Dermis microvascular lymphatic vessel endothelial cell (primary cell): ENCODE measurements around the gene ARID1B. TPM values are rescaled to one million over a fixed set of nuclear protein-coding genes. Genes with fewer than 3 reads are reported as not detected.
"Not testable (repeated sequence)": the region's sequence is repeated elsewhere in the genome, so short reads cannot be mapped to it uniquely, and the experiment has no call there.

Source experiments
- DNase-seq, 2 donors: peaks; one replicate each; pipeline versions ENCODE4 v3.0.0 to v3.0.0-alpha.2; 2010; ENCODE audit warnings: low read depth in 2 of 2
- total RNA-seq: library from RNA; depleted of rRNA; stranded (reverse); fragments of >200 nt; gene quantifications from 2 replicates; pipeline ENCODE4 v1.2.1, GENCODE V29; 2014

Gene ARID1B
- total RNA-seq, 1 donor from 2014 or later = 22.0 TPM

DNA sequence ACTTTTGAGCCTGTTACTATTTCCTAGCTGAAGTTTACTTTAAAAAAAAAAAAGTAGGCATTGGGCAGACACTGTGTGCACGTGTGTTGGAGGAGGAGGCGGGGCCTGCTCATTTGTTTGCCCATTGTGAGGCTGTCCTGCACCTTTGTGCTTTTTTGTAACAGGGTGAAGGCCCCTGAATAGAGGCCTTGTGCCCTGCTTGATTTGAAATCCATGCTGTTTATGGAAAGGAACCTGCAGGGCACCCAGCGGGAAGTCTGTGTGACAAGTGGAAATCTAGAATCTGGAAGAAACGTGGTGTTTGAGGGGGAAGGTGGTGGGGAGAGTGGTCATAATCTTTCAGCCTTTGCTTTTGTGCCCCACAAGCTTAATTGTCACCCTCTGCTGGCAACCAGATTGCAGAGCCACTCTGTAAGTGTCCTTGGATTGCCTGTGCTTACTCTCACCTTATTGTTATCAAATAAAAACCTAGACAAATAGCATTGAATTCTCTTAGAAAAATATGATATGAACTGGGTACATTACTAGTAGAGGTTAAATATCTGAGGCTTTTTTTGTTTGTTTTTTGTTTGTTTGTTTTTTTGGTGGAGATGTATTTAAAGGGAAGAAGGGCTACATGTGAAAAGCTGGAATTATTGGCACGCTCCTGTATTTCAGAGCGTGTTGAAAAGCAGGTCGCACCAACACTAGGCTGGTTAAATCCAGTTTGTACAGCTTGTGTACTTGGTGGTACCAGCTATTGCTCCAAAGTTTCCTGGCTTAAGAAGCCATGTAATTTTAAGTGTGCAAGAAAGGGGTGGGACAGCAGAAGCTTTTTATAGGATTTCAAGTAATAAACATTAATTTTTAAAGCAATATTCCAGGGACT lies 156.3 kb downstream of the ARID1B start:
- no peak for DNase-seq

DNA sequence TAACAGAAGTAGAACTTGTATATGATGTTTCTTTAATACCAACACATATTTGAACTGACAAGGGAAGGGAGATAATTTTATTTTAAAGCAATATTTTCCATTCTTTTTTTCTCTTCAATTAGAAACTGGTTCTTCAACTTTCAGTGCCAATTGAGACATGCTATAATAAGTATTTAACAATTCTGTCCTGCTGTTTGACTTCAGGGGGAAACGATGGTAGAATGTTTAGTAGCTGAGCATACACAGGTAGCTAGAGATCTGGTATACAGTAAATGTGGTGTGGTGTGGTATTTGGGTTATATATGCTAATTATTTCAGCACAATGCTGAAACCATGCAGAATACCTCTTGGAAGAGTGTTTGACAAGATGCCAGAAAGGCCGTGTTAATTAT lies 156.9 kb downstream of the ARID1B start:
- no peak for DNase-seq

DNA sequence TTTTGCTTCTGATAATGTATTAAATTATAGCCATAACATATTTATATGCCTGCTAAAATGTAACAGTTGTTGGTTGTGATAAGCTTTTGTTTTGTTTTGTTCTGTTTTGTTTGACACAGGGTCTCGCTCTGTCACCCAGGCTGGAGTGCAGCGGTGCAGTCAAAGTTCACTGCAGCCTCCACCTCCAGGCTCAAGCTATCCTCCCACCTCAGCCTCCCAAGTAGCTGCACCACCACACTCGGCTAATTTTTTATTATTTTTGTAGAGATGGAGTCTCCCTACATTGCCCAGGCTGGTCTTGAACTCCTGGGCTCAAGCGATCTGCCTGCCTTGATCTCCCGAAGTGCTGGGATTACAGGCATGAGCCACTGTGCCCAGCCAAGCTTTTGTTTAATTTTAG lies 157.8 kb downstream of the ARID1B start:
- no peak for DNase-seq

DNA sequence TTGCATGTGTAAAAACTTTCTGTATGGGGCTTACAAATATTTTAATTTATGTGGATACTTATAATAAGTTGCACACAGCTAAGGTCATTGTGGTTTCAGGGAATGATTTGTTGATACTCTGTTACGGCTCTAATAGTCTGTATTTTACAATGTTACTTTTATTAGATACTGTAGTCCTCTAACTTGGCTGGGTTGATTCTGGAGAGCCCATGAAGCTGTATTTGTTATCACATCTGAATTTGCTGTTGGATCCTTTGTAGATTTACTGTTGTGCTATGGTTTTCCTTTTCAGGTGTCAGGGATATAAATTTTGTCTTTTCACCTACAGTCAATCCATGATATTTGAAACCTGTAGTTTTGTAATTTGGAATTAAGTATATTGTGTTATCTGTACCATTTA lies 161.0 kb downstream of the ARID1B start:
- DNase-seq = no peak

DNA sequence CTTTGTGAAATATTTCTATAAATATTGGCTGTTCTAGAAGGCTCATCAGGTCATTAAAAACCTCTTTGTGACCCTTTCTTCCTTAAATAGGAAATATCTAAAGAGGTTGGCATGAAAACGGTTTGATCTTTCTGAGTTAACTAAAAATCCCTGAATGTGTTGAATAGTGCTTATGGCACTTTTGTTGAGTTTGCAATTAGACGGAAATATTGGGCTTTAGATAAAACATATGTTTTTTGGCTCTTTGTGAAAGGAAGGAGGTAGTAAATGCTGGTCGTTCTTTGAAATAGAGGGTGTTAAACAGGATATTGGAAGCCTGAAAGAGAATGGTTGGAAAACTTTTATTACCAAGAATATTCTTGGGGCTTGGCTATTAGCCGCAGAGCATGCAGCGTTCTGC lies 163.0 kb downstream of the ARID1B start:
- peak in 1 of 2 donors; percentile 35 for DNase-seq

DNA sequence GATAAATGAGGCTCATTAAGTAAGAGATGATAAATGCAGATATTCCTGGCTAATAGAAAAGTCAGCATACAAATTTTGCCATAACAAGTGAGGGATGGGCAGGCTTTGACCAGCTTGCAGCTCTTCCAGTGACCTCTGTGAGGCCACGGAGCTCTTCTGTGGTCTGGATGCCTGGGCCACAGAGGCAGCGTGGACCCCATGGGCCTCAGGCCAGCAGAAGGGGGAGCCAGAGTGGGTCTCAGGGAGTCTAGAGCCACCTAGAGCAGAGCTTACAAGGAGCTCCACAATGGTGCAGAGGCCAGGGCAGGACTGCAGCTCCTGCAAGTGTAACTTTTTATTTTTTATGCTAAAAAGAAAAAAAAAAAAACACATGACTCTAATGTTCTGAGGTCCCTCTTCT lies 165.1 kb downstream of the ARID1B start:
- DNase-seq = no peak

DNA sequence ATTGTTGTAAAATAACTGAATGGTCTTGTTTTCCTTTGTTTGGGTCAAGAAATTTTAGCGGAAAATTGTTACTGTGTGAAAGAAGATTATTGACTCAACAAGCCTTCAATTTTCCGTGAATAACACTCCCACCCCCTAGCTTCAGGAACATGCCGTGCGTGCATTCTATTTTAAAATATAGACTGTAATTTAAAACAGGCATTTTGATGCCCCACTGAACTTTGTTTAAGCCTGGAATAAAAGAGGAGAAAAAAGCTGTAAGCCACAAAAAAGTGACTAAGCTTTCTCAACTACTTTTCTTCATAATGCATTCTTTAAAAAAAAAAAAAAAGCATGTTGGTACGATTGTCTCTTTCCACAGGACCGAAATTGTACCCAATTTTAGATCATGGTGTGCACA lies 166.0 kb downstream of the ARID1B start:
- DNase-seq = no peak

DNA sequence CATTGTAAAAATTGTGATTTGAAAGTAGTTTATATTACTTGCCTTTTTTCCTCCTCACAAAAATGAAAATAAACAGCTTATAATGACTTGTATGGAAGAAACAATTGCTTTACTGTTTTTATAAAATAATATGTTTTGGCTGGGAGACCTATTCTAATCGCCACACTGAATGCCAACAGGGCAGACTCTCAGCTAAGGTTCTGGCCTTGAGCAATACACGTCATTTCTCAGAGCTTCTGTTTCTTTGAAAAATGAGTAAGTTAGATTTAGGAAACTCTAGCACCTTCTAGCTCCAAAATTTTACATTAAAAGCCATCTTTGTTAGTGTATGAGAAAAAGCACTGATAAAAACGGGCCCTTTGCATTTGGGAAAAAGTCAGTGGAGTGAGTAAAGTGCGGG lies 166.6 kb downstream of the ARID1B start:
- no peak for DNase-seq

DNA sequence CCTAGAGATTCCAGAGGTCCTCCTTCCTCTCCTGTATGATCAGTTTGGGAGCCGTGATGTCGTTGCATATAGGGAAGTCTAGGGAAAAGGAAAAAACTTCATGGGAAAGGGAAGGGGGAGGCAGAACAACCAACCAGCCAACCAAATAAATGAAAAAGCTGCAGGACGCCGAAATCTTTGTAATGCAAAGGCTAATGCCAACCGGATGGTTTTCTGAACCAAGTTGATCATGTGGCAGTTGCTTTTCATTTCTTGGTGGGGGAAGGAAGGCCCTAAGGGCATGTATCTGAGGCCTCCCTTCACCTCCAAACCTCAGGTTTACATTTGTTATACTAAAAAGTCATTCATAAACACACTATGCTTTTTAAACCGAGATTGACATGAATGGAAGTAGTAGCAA lies 167.2 kb downstream of the ARID1B start:
- no peak for DNase-seq

DNA sequence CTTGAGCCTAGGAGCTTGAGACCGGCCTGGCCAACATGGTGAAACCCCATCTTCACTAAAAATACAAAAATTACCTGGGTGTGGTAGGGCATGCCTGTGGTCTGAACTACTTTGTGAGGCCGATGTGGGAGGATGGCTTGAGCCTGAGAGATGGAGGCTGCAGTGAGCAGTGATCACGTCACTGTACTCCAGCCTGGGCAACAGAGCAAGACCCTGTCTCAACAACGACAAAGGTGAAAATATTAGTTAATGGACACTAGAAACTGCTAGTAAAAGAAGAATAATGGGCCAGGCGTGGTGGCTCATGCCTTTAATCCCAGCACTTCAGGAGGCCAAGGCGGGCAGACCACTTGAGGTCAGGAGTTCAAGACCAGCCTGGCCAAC lies 168.6 kb downstream of the ARID1B start:
- DNase-seq = not testable (repeated sequence)

DNA sequence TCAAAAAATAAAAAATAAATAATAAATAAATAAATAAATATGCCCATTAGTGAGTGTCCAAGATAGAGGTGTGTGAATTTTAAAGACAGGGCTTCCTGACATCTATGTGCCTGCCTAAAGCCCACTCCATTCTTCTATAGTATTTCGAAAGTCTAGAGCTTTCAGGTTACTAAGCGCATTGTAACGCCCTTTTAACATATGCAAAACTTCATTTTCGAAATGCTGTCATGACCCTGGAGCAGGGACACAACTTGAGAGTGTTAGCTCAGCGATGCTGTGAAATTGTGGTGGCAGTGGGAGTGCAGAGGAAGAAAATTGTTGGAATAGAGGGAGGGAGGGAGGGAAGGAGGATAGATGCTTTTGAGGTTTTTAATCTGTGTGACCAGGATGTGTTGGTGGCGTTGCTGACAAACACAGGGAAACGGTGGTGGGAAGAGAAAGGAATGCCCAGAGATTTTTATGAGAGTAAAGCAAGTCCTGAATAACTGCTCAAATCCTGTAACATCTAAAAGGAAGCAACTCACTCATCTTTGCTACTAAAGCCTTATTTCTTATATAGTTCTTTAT lies 169.3 kb downstream of the ARID1B start:
- DNase-seq = no peak

DNA sequence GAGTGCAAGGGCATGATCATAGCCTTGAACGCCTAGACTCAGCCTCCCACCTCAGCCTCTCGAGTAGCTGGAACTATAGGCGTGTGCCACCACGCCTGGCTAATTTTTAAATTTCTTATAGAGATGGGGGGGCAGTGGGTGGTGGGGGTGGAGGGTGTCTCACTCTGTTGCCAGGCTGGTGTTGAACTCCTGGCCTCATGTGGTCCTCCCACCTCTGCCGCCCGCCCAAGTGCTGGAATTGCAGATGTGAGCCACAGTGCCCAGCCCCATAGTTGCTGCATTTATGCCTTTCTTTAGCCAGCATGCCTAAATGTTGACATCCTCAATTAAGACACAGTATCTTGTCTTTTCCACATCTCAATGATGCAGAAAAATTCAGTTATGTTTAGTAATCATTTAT lies 171.1 kb downstream of the ARID1B start:
- DNase-seq = no peak

DNA sequence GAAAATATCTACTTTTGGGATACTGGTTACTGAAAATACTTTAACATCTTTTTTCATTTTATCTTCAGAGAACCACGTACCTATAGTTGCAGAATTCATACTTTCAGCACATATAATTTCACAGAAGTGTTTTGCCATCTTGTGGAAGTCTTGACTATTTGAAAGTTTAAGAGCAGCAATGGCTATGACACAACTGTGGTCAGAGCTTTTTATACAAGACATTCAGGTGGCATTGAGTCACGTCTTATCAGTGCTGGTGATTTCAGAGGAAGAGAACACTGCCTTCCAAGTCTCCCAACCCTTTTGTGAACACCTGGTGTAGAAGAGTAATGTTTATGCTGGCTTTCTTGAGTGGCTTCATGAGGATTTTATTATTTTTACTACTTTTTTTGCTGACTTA lies 171.6 kb downstream of the ARID1B start:
- DNase-seq = peak in 1 of 2 donors; percentile 44

DNA sequence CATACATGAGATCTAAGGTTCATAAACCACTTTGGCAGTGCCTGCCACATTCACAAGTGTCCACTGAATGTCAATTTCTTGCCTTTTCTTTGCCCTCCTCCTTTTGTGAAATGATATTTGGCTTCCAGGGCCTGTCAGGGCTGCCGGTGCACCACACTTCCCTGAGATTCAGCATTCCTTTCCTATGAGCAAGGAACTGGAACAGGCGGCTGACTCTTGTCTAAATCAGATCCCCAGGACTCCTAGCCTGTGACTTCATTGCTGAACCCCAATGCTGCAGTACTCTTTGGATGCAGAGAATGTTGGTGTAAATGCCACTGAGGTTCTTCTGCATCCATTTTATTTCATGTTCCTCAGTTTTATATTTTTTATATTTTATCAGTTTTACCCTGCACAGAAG lies 172.2 kb downstream of the ARID1B start:
- peak in 1 of 2 donors; percentile 39 for DNase-seq

DNA sequence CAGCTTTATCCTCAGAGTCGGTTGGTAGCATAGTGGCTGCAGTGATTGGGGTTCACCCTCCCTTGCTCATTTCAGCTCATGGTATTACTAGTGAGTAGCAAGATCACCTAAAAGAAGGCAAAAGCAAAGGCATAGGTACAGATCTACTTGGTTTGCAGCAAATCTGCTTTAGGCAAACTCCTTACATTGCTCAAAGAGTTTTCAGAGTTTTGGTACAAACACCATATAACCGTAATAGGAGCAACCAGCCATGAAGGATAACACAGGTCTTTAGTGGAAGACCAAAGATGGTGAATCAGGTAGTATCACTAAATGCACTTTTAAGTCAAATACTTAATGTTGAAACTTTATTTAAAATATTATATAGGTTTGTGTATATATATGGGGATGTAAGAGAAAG lies 172.9 kb downstream of the ARID1B start:
- DNase-seq = no peak

DNA sequence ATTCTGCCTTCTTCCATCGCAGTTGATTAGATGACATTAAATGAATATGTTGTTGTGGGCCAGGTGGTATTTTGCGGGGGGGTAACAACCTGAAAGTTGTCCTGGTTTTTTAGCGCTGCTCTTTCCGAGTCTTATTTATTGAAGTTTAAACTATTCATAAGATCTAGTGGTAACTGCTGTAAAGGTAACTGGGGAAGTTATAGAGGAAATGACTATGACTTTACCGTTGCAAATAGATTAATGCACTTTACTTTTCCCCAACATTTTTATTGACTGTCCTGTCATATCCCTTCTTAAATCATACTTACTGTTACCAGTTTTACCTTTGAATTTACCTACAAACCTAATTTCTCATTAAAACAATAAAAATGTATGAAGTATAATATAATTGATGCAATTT lies 173.4 kb downstream of the ARID1B start:
- DNase-seq = peak; percentile 16 to 30

DNA sequence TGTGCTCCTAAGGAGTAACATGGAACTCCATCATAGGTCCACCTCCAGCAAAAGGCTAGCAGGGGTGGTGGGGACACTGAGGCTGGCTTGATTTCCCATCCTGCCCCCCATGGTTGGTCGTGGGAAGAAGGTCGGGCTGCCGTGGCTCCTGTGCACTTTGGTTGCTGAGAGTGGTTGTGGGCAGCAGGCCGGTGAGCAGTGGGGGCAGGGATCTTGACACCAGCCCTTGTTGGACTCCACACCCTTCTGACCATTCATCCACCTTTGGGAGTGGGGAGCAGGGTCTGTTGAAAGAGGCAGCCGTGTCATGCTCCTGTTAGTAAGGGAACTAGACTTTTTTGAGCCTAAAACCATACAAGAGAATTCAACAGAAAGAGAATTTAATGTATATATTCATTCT lies 175.2 kb downstream of the ARID1B start:
- no peak for DNase-seq

DNA sequence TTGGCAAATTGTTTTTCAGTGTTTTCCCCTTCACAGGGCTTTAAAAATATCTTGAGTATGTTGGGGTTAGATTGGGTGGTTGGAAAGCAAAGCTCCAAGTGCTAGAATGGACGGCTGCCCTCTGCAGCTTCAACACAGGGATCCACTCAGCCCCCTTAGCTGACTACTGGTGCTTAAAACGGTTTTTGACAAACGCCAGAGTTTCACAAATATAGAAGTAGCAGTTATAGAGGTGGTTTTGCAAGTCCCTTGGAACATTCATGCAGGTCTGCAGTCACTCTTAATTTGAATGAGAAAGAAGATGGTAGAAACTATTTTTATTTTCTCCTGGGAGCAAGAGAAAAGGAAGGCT lies 175.9 kb downstream of the ARID1B start:
- no peak for DNase-seq

DNA sequence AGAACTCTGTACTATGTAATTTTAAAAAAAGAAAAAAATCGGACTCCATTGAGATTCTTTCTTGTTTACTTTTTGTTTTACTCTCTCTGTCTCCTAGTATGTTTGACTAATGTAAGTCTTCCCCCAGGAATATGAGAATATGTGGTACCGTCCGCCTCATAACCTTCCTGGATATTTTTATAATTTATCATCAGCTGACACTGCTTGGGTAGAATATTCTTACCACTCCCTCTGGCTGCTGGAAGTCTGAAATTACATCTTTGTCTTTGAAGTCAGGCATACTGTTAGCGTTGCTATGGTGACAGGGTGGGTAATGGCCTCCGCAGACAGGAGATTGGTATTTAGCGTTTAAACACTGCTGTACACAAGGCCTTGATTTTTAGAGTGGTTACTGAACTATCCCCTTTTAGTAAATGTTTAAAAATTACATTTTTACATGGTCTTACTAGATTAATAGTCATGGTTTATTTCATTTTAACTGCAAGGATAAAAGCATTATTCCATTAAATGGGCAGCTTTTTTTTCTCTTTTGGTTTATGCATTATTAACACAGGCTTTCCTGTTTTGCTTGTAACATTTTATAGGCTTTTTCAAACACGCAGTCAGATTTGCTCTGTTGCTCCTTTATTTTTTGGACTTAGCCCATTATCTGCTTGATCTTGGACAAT lies 176.4 kb downstream of the ARID1B start:
- peak; percentile 66 to 88 for DNase-seq

DNA sequence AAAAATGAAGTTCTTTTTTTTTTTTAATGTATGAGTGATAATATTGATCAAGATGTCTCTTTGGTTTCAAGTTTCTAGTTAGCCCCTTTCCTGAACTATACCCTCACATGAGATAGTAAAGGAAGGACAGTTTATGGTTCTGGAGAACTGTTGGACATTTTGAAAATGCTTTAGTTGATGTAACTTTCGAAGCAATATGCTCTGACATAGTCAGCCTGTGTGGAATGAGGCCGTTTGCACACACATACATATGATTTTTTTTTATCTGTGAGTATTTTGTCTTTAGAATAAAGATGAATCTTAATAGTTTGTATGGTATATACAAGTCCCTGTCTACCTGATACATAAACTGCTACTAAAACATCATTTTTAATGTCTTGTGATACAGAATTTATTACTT lies 177.0 kb downstream of the ARID1B start:
- no peak for DNase-seq

DNA sequence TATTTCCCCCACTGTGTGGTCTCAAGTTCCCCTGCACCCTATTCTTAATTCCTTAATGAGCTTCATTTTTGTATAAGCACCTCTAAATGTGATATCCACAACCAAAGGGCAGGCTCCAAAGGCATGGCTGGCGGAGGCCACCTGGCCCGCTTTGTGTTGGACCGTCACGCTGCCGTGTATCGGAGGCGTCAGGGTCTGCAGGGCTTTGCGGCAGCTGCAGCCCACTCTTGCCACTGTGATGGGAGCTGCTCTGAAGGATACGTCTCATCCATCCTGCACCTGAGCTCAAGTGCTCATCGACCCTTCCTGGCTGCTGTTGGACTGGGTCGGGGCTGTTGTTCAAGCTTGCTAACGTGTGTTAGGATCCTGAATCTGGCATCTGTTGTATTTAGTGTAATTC lies 177.6 kb downstream of the ARID1B start:
- DNase-seq = no peak

DNA sequence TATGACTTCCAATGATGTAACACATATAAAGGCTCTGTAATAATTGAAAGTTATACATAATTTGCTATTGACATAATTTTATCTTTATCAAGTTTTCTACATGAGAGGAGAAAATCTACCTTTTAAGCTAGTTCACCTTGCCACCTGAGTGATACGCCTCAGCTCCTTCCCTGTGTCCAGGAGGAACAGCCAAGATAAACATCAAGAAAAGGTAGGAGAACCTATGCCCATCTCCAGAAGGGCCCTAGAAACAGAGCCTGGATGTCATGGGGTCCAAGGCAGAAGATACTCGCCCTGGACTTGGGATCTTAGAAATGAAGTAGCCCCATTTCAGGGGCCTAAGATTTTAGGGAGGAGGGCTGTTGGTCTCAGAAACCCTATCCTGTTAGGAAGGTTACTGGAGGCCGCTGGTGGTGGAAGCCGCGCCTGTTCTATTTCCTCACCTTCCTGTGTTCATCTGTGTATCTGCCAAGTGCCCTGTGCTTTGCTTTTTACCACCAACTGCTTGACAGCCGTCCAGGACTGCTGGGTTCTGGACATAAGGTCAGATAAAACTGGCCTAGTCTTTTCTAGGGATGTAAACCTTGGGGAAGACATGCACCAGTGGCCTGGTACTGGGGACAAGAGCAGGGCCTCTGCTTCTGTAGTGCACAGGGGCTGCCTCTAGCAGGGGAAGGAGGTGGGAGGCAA lies 178.5 kb downstream of the ARID1B start:
- peak; percentile 59 for DNase-seq
